ENCODE measurements around the gene CDK15. TPM values are rescaled to one million over a fixed set of nuclear protein-coding genes. Genes with fewer than 3 reads are reported as not detected.
"Not testable (repeated sequence)": the region's sequence is repeated elsewhere in the genome, so short reads cannot be mapped to it uniquely, and the experiment has no call there.

The CDK15 gene
- total RNA-seq, result 3.5 and 7.4 TPM in 2 replicates

DNA sequence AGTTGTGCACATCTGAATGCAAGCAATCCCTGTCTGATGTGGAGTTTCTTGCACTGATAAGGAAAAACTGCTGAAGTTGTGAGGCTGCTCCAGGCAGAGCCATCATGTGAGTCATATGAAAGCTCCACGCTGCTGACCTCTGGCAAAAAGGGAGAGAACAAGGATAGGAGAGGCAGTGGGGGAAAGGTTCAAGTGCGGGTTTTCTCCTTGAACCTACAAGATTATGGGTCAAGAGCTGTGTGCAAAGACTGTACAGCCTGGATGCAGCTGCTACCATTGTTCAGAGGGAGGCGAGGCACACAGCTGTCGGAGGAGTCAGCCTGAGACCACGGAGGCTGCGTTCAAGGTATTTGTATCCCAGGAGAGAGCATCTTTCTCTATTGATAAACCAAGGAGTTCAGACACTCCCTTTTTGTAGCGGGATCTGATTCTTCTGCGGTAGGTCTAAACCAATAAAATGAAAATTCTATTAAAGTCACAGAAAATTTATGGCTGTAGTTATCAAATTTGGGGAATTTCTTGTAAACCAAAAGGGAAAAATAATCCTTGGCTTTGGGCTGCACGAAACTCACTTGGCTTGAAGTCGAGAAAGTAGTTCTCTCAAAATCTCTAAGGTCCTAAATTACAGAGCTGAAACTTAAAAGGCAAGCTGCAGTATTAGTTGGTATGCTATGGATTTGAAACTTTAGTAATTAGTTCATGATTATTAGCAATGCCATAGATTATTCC, at the start of gene CDK15:
TSS of gene CDK15 (plus strand) at position 96 of the 729 bp plus-strand sequence. CDS start at position 224, 128 bp downstream.
- peak within 1 kb of the TSS; percentile 16 for H3K4me3 ChIP-seq (ENCODE audit: low read depth, low read length)
- DNase-seq (ENCODE audit: low read depth), result peak; percentile 92
- TF ChIP-seq, protein P1, sequence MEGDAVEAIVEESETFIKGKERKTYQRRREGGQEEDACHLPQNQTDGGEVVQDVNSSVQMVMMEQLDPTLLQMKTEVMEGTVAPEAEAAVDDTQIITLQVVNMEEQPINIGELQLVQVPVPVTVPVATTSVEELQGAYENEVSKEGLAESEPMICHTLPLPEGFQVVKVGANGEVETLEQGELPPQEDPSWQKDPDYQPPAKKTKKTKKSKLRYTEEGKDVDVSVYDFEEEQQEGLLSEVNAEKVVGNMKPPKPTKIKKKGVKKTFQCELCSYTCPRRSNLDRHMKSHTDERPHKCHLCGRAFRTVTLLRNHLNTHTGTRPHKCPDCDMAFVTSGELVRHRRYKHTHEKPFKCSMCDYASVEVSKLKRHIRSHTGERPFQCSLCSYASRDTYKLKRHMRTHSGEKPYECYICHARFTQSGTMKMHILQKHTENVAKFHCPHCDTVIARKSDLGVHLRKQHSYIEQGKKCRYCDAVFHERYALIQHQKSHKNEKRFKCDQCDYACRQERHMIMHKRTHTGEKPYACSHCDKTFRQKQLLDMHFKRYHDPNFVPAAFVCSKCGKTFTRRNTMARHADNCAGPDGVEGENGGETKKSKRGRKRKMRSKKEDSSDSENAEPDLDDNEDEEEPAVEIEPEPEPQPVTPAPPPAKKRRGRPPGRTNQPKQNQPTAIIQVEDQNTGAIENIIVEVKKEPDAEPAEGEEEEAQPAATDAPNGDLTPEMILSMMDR (IDR thresholded peaks at IDR 0.05; ENCODE audit: insufficient read depth, low read depth, low read length), result no peak

DNA sequence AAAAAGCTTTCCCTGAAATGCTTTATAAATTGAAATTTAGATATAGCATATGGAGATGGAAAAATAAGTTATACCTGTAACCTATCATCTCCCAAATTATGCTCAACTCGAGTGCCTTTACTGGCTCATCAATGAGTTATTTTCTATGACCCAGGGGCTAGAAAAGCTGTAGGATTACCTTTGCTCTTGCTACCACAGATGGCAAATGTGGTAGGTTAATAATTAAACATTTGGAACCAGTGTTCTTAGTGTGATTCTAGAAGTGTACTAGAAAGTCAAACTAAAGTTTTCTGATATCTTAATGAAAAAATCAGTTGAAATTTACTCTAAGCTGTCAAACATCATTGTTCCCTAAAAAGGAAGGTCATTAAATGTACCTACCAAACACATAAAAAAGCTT, 48.1 kb upstream of the CDK15 start:
- H3K4me3 ChIP-seq (ENCODE audit: low read depth, low read length), result no peak overlapping the region
- TF ChIP-seq, protein P1 (IDR thresholded peaks at IDR 0.05; ENCODE audit: insufficient read depth, low read depth, low read length), result no peak
- DNase-seq (ENCODE audit: low read depth), result no peak

DNA sequence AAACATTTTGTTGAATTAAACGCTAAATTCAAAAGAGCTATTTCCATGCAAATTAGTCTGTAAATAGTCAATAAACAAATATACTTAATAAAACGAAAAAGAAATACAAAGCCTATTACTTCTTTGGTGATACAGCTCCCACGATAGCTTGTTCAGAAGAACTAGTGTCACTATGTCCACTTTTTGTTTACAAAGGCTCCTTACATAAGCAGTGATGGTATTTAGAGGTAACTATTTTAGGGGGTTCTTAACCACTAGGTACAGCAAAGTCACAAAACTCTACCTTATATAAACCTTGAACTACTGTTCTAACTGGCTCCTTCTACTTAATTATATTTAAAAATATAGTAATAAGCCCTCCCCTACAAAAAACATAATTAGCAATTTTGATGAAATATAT, 47.5 kb upstream of the CDK15 start:
- H3K4me3 ChIP-seq (ENCODE audit: low read depth, low read length), result no peak overlapping the region
- TF ChIP-seq, protein P1 (IDR thresholded peaks at IDR 0.05; ENCODE audit: insufficient read depth, low read depth, low read length), result no peak
- DNase-seq (ENCODE audit: low read depth), result no peak

DNA sequence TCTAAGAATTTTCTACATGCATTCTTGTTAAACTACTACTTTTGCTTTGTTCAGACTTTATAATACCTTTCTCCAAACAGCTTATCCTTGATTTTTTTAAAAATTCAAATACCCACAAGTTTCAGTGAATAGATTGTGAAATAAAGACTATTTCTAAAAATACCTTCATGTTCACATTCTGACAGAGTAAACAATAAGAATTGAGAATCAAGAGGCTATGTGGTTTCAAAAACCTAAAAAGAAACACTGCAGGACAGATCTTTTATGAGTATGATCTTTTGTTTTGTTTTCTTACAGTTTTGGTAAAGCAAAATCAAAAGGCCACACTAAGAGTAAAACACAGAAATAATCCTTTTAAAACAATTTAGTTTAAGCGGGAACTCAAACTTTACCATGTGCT, 46.8 kb upstream of the CDK15 start:
- TF ChIP-seq, protein P1 (IDR thresholded peaks at IDR 0.05; ENCODE audit: insufficient read depth, low read depth, low read length), result no peak
- no peak for DNase-seq (ENCODE audit: low read depth)
- no peak overlapping the region for H3K4me3 ChIP-seq (ENCODE audit: low read depth, low read length)

DNA sequence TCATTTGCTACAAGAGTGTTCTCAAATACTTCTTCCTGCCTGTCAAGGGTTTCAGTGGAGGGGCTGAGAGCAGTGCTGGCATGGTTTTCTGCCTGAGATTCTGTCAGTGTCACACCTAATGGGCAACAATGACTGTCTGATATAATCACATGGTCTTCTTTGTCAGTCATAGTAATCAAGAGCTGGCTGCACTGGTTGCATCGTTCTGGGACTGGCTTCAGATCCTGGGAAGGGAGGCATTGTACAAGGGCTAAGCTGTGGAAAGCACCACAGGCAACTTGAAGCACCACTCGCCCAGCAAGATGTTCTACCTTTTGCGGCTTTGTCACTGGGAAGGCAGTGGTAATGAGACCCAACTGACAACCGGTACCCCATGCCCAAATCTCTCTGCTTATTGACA, 45.2 kb upstream of the CDK15 start:
- no peak overlapping the region for H3K4me3 ChIP-seq (ENCODE audit: low read depth, low read length)
- TF ChIP-seq, protein P1 (IDR thresholded peaks at IDR 0.05; ENCODE audit: insufficient read depth, low read depth, low read length), result no peak
- DNase-seq (ENCODE audit: low read depth), result no peak

DNA sequence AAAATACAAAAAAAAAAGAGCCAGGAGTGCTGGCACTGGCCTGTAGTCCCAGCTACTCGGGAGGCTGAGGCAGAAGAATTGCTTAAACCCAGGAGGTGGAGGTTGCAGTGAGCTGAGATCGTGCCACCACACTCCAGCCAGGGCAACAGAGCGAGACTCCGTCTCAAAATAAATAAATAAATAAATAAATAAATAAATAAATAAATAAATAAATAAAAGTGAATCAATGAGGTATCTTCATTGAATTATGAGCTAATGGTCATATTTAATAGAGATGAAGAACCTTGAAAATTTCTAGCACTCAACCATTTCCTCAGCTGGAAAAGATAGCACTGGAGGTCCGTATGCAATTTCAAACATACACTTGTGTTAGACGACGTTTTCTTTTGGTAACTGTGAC, 41.9 kb upstream of the CDK15 start:
- H3K4me3 ChIP-seq (ENCODE audit: low read depth, low read length); DNase-seq (ENCODE audit: low read depth): not testable (repeated sequence)

DNA sequence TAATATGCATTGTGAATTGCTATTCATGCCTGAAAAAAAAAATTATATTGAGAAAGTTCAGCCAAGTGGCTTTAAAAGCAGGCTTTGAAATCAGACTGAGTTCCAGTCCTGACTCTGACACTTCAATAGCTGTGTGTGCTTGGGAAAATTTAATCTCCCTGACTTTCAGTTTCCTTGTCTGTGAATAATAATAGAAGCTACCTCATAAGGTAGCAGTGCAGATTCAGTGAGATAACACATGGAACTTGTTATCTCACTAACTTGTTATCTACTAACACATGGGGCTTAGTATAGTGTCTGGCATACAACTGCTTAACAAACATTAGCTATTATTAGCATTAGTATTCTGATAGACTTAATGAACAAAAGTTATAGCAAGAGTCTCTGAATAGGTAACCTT, 40.5 kb upstream of the CDK15 start:
- TF ChIP-seq, protein P1 (IDR thresholded peaks at IDR 0.05; ENCODE audit: insufficient read depth, low read depth, low read length), result no peak
- no peak for DNase-seq (ENCODE audit: low read depth)
- H3K4me3 ChIP-seq (ENCODE audit: low read depth, low read length), result no peak overlapping the region

Data from fibroblast of villous mesenchyme (primary cell).